Ovary (tissue), 10 donors: ENCODE data around the gene TTLL3. TPM values are rescaled to one million over a fixed set of nuclear protein-coding genes. Genes with fewer than 3 reads are reported as not detected.
A peak's percentile ranks its signal among the peaks of the same experiment; 100 is the strongest.

Source experiments
- DNase-seq, 5 donors: peaks; one replicate each; pipeline ENCODE4 v3.0.0-alpha.2; 2019 to 2020
- H3K27ac ChIP-seq, 2 donors: fragments of 200-600 bp; one replicate each; pipeline versions ENCODE4 v1.5.1 to v1.8.0; 2019 to 2022
- H3K27me3 ChIP-seq: fragments of 200-600 bp; one replicate; pipeline ENCODE4 v1.8.0; 2022
- H3K36me3 ChIP-seq: fragments of 200-600 bp; sonication (generic); one replicate; pipeline ENCODE4 v1.5.1; 2019
- H3K4me1 ChIP-seq: one replicate; pipeline ENCODE4 v1.8.1; 2013; ENCODE audit warnings: mild to moderate bottlenecking, moderate library complexity; ENCODE audit not compliant: insufficient read depth
- H3K4me3 ChIP-seq: fragments of 200-600 bp; sonication (generic); one replicate; pipeline ENCODE4 v1.5.1; 2017
- H3K9me3 ChIP-seq, 2 donors: fragments of 200-600 bp in 1 of 2; sonication (generic) in 1 of 2; one replicate each; pipeline versions ENCODE4 v1.5.1 to v1.8.1; 2013 to 2019; ENCODE audit warnings: mild to moderate bottlenecking in 1 of 2, moderate library complexity in 1 of 2
- EP300 ChIP-seq: sonication (generic); formaldehyde crosslinking; IDR thresholded peaks from one replicate; pipeline ENCODE4 v1.6.1; 2017; ENCODE audit warnings: antibody characterized with exemption
- POLR2A ChIP-seq: fragments of 450-650 bp; IDR thresholded peaks from one replicate; pipeline ENCODE4 v1.6.1; 2017; ENCODE audit warnings: antibody characterized with exemption, mild to moderate bottlenecking, moderate library complexity
- WGBS, 3 donors: extraction: QIAGEN DNeasy Blood & Tissue Kit in 1 of 3; methylation state at CpG; one replicate each; pipeline versions ENCODE4 v1.1.5 to v1.1.7; 2013 to 2017; 5-methylcytosine and 5-hydroxymethylcytosine counted together
- intact Hi-C, 4 donors: fragments of 100-400 bp; cut with DNase I; formaldehyde crosslinking; loops; one replicate each; pipeline versions ENCODE4 v1.11.0 to v1.15.1; 2022 to 2023
- long read RNA-seq, 3 donors: library from polyadenylated mRNA in 2 of 3; unstranded in 2 of 3; transcript quantifications; one replicate each; pipeline ENCODE4 v2.0.0 and lab custom pipeline, GENCODE V29; 2021 to 2026
- polyA plus RNA-seq, 2 donors: library from polyadenylated mRNA; stranded (reverse); fragments of 200-250 nt in 1 of 2; fragments of 350-450 nt in 1 of 2; fragmentation: Illumina TruSeq in 1 of 2; extraction: RNeasy Lipid Tissue Mini Kit (QIAGEN cat#74804) in 1 of 2; gene quantifications; one replicate each; pipeline ENCODE4 v1.2.3, GENCODE V29; 2013 to 2014
- total RNA-seq, 7 donors: library from RNA; depleted of rRNA in 2 of 7; stranded (reverse); fragments of >200 nt in 2 of 7; fragmentation: NEBNext Ultra II Directional in 3 of 7; extraction: Animal tissue kit (Norgen Biotek cat#: 25700) in 3 of 7; gene quantifications; one replicate each; pipeline versions ENCODE4 v1.1.0 to v1.2.4, GENCODE V29; 2016 to 2023
- TF ChIP-seq, protein P1 (sequence below), 3 donors: fragments of 450-650 bp in 2 of 3; fragments of 200-600 bp in 1 of 3; IDR thresholded peaks; one replicate each; pipeline versions ENCODE4 v1.5.1 to v1.8.0; 2016 to 2022; ENCODE audit warnings: antibody characterized with exemption in 3 of 3, mild to moderate bottlenecking in 1 of 3
- donor health status: DM: no; HTN: no; CAD: no; lungs with moderate emphysema.
- donor health status: DM: no; HTN: no; CAD: no.
- donor health status: Bipolar disorder and iron deficiency.
- donor health status: DM: yes; HTN: yes; CAD: no.
- donor health status: DM: no; HTN: no; CAD: no.
- donor health status: DM: yes; HTN: yes; CAD: no.

Gene TTLL3, protein sequence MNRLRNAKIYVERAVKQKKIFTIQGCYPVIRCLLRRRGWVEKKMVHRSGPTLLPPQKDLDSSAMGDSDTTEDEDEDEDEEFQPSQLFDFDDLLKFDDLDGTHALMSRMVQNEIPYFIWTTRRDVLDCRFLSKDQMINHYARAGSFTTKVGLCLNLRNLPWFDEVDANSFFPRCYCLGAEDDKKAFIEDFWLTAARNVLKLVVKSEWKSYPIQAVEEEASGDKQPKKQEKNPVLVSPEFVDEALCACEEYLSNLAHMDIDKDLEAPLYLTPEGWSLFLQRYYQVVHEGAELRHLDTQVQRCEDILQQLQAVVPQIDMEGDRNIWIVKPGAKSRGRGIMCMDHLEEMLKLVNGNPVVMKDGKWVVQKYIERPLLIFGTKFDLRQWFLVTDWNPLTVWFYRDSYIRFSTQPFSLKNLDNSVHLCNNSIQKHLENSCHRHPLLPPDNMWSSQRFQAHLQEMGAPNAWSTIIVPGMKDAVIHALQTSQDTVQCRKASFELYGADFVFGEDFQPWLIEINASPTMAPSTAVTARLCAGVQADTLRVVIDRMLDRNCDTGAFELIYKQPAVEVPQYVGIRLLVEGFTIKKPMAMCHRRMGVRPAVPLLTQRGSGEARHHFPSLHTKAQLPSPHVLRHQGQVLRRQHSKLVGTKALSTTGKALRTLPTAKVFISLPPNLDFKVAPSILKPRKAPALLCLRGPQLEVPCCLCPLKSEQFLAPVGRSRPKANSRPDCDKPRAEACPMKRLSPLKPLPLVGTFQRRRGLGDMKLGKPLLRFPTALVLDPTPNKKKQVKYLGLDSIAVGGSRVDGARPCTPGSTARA
- total RNA-seq: 10 to 100 TPM; 53.4 to 94.4 (median 65.1) TPM
- polyA plus RNA-seq: 10 to 100 TPM; 43.0 to 62.0 TPM
- long read RNA-seq, donor 1, full-length matches to known transcripts: 13 of 66 reads
- long read RNA-seq, donor 1, partial matches to known transcripts: 29 of 66 reads
- long read RNA-seq, donor 1, other reads (novel, unspliced or antisense): 24 of 66 reads
- long read RNA-seq, donor 2, full-length matches to known transcripts: 5 of 83 reads
- long read RNA-seq, donor 2, partial matches to known transcripts: 23 of 83 reads
- long read RNA-seq, donor 2, other reads (novel, unspliced or antisense): 55 of 83 reads
- long read RNA-seq, donor 3, partial matches to known transcripts: 27 of 95 reads
- long read RNA-seq, donor 3, other reads (novel, unspliced or antisense): 66 of 95 reads

- Histone ChIP-seq H3K27me3 (no peaks in the 10 kb centered on the region), H3K27ac (peak within 1 kb of the TSS; percentile 54 to 92), H3K9me3 (no peaks in the 10 kb centered on the region), H3K36me3 (no peaks in the 10 kb centered on the region), H3K4me3 (peak within 1 kb of the TSS; percentile 65), H3K4me1 (peaks cover 8% of the 10 kb centered on the region)
- intact Hi-C loops: no loop called here
- 0 to 1% (median 1%) methylated on average over 22 to 75 of the region's 76 CpGs for WGBS, 3 donors
- peak; percentile 82 to 90 (median 86) for DNase-seq
- TF ChIP-seq EP300 (no peak), POLR2A (peak; percentile 17)
Measured at GRCh38 chr3:9809615-9810432, at the start of gene TTLL3. Gene TTLL3 (plus strand): TSS chr3:9810262. CDS start chr3:9810662, 400 bp downstream.

GRCh38 chr3:9760779-9761505 is 49.1 kb upstream of the TTLL3 start:
- DNase-seq: no peak
- no peaks in the 10 kb centered on the region for H3K36me3 ChIP-seq
- no peak for TF ChIP-seq POLR2A
- no peak for TF ChIP-seq EP300
- TF ChIP-seq, protein P1, sequence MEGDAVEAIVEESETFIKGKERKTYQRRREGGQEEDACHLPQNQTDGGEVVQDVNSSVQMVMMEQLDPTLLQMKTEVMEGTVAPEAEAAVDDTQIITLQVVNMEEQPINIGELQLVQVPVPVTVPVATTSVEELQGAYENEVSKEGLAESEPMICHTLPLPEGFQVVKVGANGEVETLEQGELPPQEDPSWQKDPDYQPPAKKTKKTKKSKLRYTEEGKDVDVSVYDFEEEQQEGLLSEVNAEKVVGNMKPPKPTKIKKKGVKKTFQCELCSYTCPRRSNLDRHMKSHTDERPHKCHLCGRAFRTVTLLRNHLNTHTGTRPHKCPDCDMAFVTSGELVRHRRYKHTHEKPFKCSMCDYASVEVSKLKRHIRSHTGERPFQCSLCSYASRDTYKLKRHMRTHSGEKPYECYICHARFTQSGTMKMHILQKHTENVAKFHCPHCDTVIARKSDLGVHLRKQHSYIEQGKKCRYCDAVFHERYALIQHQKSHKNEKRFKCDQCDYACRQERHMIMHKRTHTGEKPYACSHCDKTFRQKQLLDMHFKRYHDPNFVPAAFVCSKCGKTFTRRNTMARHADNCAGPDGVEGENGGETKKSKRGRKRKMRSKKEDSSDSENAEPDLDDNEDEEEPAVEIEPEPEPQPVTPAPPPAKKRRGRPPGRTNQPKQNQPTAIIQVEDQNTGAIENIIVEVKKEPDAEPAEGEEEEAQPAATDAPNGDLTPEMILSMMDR (IDR thresholded peaks at IDR 0.05): no peak
- H3K27ac ChIP-seq: no peak overlapping the region
- H3K9me3 ChIP-seq: no peaks in the 10 kb centered on the region
- H3K4me3 ChIP-seq: no peak overlapping the region
- no peaks in the 10 kb centered on the region for H3K4me1 ChIP-seq
- intact Hi-C loops: no loop called here
- no peaks in the 10 kb centered on the region for H3K27me3 ChIP-seq
- WGBS, 3 donors: 90 to 93% (median 92%) methylated on average over 10 of the region's 10 CpGs

- 89 to 93% (median 90%) methylated on average over 5 of the region's 5 CpGs for WGBS, 3 donors
- Histone ChIP-seq H3K36me3 (no peaks in the 10 kb centered on the region), H3K4me3 (no peak overlapping the region), H3K9me3 (no peaks in the 10 kb centered on the region), H3K27ac (no peak overlapping the region), H3K4me1 (no peaks in the 10 kb centered on the region), H3K27me3 (no peaks in the 10 kb centered on the region)
- intact Hi-C loops: no loop called here
- no peak for DNase-seq
- TF ChIP-seq, protein P1 (IDR thresholded peaks at IDR 0.05): no peak
- no peak for TF ChIP-seq EP300
- TF ChIP-seq POLR2A: no peak
Measured at GRCh38 chr3:9761919-9762318, 48.1 kb upstream of the TTLL3 start.

GRCh38 chr3:9762871-9763270 is 47.2 kb upstream of the TTLL3 start:
- H3K4me1 ChIP-seq: no peaks in the 10 kb centered on the region
- intact Hi-C loops: no loop called here
- no peak overlapping the region for H3K27ac ChIP-seq
- H3K4me3 ChIP-seq: no peak overlapping the region
- no peaks in the 10 kb centered on the region for H3K9me3 ChIP-seq
- no peak for DNase-seq
- WGBS, 3 donors: 86 to 87% (median 87%) methylated on average over 8 of the region's 8 CpGs
- TF ChIP-seq, protein P1 (IDR thresholded peaks at IDR 0.05): no peak
- no peak for TF ChIP-seq POLR2A
- TF ChIP-seq EP300: no peak
- H3K27me3 ChIP-seq: no peaks in the 10 kb centered on the region
- no peaks in the 10 kb centered on the region for H3K36me3 ChIP-seq
